Naive B cell (primary cell): ENCODE data around the gene COL4A4. TPM values are rescaled to one million over a fixed set of nuclear protein-coding genes. Genes with fewer than 3 reads are reported as not detected.
"Not testable (repeated sequence)": the region's sequence is repeated elsewhere in the genome, so short reads cannot be mapped to it uniquely, and the experiment has no call there.

Experiments
- ATAC-seq, 2 donors: fragments of 150-1000 bp; cut with Tn5 transposase; 2 replicates each; pipeline ENCODE4 v1.10.0; 2021; ENCODE audit warnings: low read depth in 2 of 2, mild to moderate bottlenecking in 2 of 2, moderate library complexity in 2 of 2
- DNase-seq: peaks from one replicate; pipeline ENCODE4 v3.0.0; 2022
- H3K27ac Mint-ChIP-seq, 6 donors: one replicate each; pipeline ENCODE4 v1.8.0; 2020 to 2022; ENCODE audit warnings: mild to moderate bottlenecking in 6 of 6, mixed read lengths in 6 of 6, moderate library complexity in 5 of 6, inconsistent platforms in 2 of 6
- H3K27me3 Mint-ChIP-seq, 3 donors: one replicate each; pipeline ENCODE4 v1.8.0; 2021 to 2022; ENCODE audit warnings: mixed read lengths in 3 of 3, mild to moderate bottlenecking in 1 of 3
- H3K36me3 Mint-ChIP-seq, 2 donors: one replicate each; pipeline ENCODE4 v1.8.0; 2020 to 2022; ENCODE audit warnings: mixed read lengths in 2 of 2, inconsistent platforms in 1 of 2, mild to moderate bottlenecking in 1 of 2
- H3K4me1 Mint-ChIP-seq, 3 donors: one replicate each; pipeline ENCODE4 v1.8.0; 2020 to 2022; ENCODE audit warnings: mixed read lengths in 3 of 3, inconsistent platforms in 1 of 3, mild to moderate bottlenecking in 1 of 3, moderate library complexity in 1 of 3
- H3K4me3 Mint-ChIP-seq, 8 donors: one replicate each; pipeline ENCODE4 v1.8.0; 2020 to 2022; ENCODE audit warnings: mild to moderate bottlenecking in 8 of 8, mixed read lengths in 8 of 8, moderate library complexity in 8 of 8, inconsistent platforms in 2 of 8
- H3K9me3 Mint-ChIP-seq, 7 donors: one replicate each; pipeline ENCODE4 v1.8.0; 2020 to 2022; ENCODE audit warnings: mixed read lengths in 7 of 7, mild to moderate bottlenecking in 5 of 7, inconsistent platforms in 2 of 7, moderate library complexity in 1 of 7
- polyA plus RNA-seq, 6 donors: library from polyadenylated mRNA; unstranded; fragments of 300-500 nt; fragmentation: Illumina TruSeq; gene quantifications; one replicate each; pipeline ENCODE4 v1.2.3, GENCODE V29; 2021; ENCODE audit warnings: low read depth in 6 of 6

The COL4A4 gene
- polyA plus RNA-seq, 6 donors from 2014 or later, result 0.03 to 1.7 (median 0.57) TPM; not detected in 1

- ATAC-seq (no peak), DNase-seq (no peak)
- Mint-ChIP-seq H3K27ac (no peak overlapping the region), H3K4me3 (no peak overlapping the region), H3K4me1 (peaks cover 6 to 9% (median 7%) of the 10 kb centered on the region in 3 donors), H3K9me3 (no peaks in the 10 kb centered on the region), H3K36me3 (no peaks in the 10 kb centered on the region), H3K27me3 (peaks cover 2 to 10% (median 3%) of the 10 kb centered on the region in 3 donors)
Observed at GRCh38 chr2:227183657-227184367, 19.8 kb upstream of the COL4A4 start.

GRCh38 chr2:227182765-227183164 is 18.8 kb upstream of the COL4A4 start:
- no peaks in the 10 kb centered on the region for H3K36me3 Mint-ChIP-seq
- H3K9me3 Mint-ChIP-seq, result no peaks in the 10 kb centered on the region

GRCh38 chr2:227180770-227181169 is 16.8 kb upstream of the COL4A4 start:
- H3K4me3 Mint-ChIP-seq, result no peak overlapping the region
- H3K9me3 Mint-ChIP-seq, result no peaks in the 10 kb centered on the region

More at GRCh38 chr2:227182765-227183164, 18.8 kb upstream of the COL4A4 start:
- H3K27me3 Mint-ChIP-seq, result peaks cover 0 to 7% (median 0%) of the 10 kb centered on the region in 3 donors
- no peak for DNase-seq
- ATAC-seq, result no peak
- no peak overlapping the region for H3K27ac Mint-ChIP-seq
- H3K4me1 Mint-ChIP-seq, result peaks cover 6 to 9% (median 7%) of the 10 kb centered on the region in 3 donors
- no peak overlapping the region for H3K4me3 Mint-ChIP-seq

GRCh38 chr2:227179988-227180685 is 16.1 kb upstream of the COL4A4 start:
- H3K9me3 Mint-ChIP-seq, result no peaks in the 10 kb centered on the region
- H3K27ac Mint-ChIP-seq, result no peak overlapping the region
- no peaks in the 10 kb centered on the region for H3K4me1 Mint-ChIP-seq
- peaks cover 0 to 4% (median 0%) of the 10 kb centered on the region in 3 donors for H3K27me3 Mint-ChIP-seq
- H3K36me3 Mint-ChIP-seq, result no peaks in the 10 kb centered on the region
- no peak for DNase-seq
- no peak overlapping the region for H3K4me3 Mint-ChIP-seq
- no peak for ATAC-seq

More at GRCh38 chr2:227180770-227181169, 16.8 kb upstream of the COL4A4 start:
- no peak overlapping the region for H3K27ac Mint-ChIP-seq
- H3K27me3 Mint-ChIP-seq, result peaks cover 0 to 4% (median 0%) of the 10 kb centered on the region in 3 donors
- DNase-seq (no peak), ATAC-seq (no peak)
- no peaks in the 10 kb centered on the region for H3K36me3 Mint-ChIP-seq
- H3K4me1 Mint-ChIP-seq, result no peaks in the 10 kb centered on the region

- no peak overlapping the region for H3K4me3 Mint-ChIP-seq
- H3K4me1 Mint-ChIP-seq, result no peaks in the 10 kb centered on the region
- H3K27ac Mint-ChIP-seq, result no peak overlapping the region
- H3K27me3 Mint-ChIP-seq, result peaks cover 0 to 4% (median 0%) of the 10 kb centered on the region in 3 donors
- DNase-seq, result no peak
- H3K36me3 Mint-ChIP-seq, result no peaks in the 10 kb centered on the region
- no peak for ATAC-seq
- no peaks in the 10 kb centered on the region for H3K9me3 Mint-ChIP-seq
Observed at GRCh38 chr2:227177592-227178336, 13.8 kb upstream of the COL4A4 start.

GRCh38 chr2:227171779-227172178 is 7.8 kb upstream of the COL4A4 start:
- not testable (repeated sequence) for H3K9me3 Mint-ChIP-seq, DNase-seq, H3K27ac Mint-ChIP-seq, H3K4me3 Mint-ChIP-seq, H3K36me3 Mint-ChIP-seq, H3K4me1 Mint-ChIP-seq, ATAC-seq
- peaks cover 6 to 13% (median 11%) of the 10 kb centered on the region in 3 donors for H3K27me3 Mint-ChIP-seq

- peaks cover 0 to 4% of the 10 kb centered on the region in 2 donors for H3K36me3 Mint-ChIP-seq
- H3K9me3 Mint-ChIP-seq, result peaks cover 0 to 3% (median 2%) of the 10 kb centered on the region in 7 donors
- peak; percentile 61 to 63 for ATAC-seq
- peaks cover 3 to 11% (median 10%) of the 10 kb centered on the region in 3 donors for H3K4me1 Mint-ChIP-seq
- H3K27me3 Mint-ChIP-seq, result peaks cover 24 to 47% (median 45%) of the 10 kb centered on the region in 3 donors
- DNase-seq, result peak; percentile 7
- peak overlapping the region in 4 of 6 donors; percentile 31 to 78 (median 51) for H3K27ac Mint-ChIP-seq
- H3K4me3 Mint-ChIP-seq, result peak overlapping the region; percentile 8 to 92 (median 82)
Observed at GRCh38 chr2:227164763-227165291, 822 bp upstream of the COL4A4 start.

GRCh38 chr2:227163485-227163997 is 464 bp downstream of the COL4A4 start:
- Mint-ChIP-seq H3K27me3 (peaks cover 30 to 57% (median 54%) of the 10 kb centered on the region in 3 donors), H3K9me3 (peaks cover 0 to 14% (median 3%) of the 10 kb centered on the region in 7 donors), H3K27ac (no peak overlapping the region), H3K4me3 (peak overlapping the region; percentile 62 to 89 (median 80)), H3K36me3 (peaks cover 0 to 4% of the 10 kb centered on the region in 2 donors), H3K4me1 (peaks cover 3 to 11% (median 10%) of the 10 kb centered on the region in 3 donors)
- ATAC-seq (peak in 1 of 2 donors; percentile 25), DNase-seq (no peak)

GRCh38 chr2:227161947-227162346 is 2.1 kb downstream of the COL4A4 start:
- Mint-ChIP-seq H3K4me3 (peak overlapping the region in 1 of 8 donors; percentile 4), H3K27ac (no peak overlapping the region), H3K9me3 (peaks cover 0 to 22% (median 3%) of the 10 kb centered on the region in 7 donors), H3K4me1 (peaks cover 3 to 11% (median 10%) of the 10 kb centered on the region in 3 donors), H3K27me3 (peaks cover 30 to 53% (median 50%) of the 10 kb centered on the region in 3 donors), H3K36me3 (peaks cover 0 to 4% of the 10 kb centered on the region in 2 donors)
- DNase-seq (no peak), ATAC-seq (no peak)

GRCh38 chr2:227160164-227160563 is 3.8 kb downstream of the COL4A4 start:
- ATAC-seq (no peak), DNase-seq (no peak)
- no peak overlapping the region for H3K27ac Mint-ChIP-seq
- H3K4me3 Mint-ChIP-seq, result no peak overlapping the region
- peaks cover 3 to 11% (median 10%) of the 10 kb centered on the region in 3 donors for H3K4me1 Mint-ChIP-seq
- peaks cover 0 to 4% of the 10 kb centered on the region in 2 donors for H3K36me3 Mint-ChIP-seq
- peaks cover 0 to 22% (median 3%) of the 10 kb centered on the region in 7 donors for H3K9me3 Mint-ChIP-seq
- peaks cover 27 to 48% (median 47%) of the 10 kb centered on the region in 3 donors for H3K27me3 Mint-ChIP-seq

- Mint-ChIP-seq H3K9me3 (peaks cover 0 to 31% (median 6%) of the 10 kb centered on the region in 7 donors), H3K27ac (no peak overlapping the region), H3K27me3 (peaks cover 34 to 41% (median 41%) of the 10 kb centered on the region in 3 donors), H3K4me1 (no peaks in the 10 kb centered on the region), H3K4me3 (no peak overlapping the region), H3K36me3 (no peaks in the 10 kb centered on the region)
- ATAC-seq (no peak), DNase-seq (no peak)
Observed at GRCh38 chr2:227154986-227155774, 8.8 kb downstream of the COL4A4 start.
